ENCODE results near the gene CEBPG. TPM values are rescaled to one million over a fixed set of nuclear protein-coding genes. Genes with fewer than 3 reads are reported as not detected.

The CEBPG gene
- total and polyA plus RNA-seq, 9 of the 15 experiments (the other 6 are each of a cell fraction or from before 2014, with no cell fraction given), result 9.5 to 34.9 (median 30.9) TPM

DNA sequence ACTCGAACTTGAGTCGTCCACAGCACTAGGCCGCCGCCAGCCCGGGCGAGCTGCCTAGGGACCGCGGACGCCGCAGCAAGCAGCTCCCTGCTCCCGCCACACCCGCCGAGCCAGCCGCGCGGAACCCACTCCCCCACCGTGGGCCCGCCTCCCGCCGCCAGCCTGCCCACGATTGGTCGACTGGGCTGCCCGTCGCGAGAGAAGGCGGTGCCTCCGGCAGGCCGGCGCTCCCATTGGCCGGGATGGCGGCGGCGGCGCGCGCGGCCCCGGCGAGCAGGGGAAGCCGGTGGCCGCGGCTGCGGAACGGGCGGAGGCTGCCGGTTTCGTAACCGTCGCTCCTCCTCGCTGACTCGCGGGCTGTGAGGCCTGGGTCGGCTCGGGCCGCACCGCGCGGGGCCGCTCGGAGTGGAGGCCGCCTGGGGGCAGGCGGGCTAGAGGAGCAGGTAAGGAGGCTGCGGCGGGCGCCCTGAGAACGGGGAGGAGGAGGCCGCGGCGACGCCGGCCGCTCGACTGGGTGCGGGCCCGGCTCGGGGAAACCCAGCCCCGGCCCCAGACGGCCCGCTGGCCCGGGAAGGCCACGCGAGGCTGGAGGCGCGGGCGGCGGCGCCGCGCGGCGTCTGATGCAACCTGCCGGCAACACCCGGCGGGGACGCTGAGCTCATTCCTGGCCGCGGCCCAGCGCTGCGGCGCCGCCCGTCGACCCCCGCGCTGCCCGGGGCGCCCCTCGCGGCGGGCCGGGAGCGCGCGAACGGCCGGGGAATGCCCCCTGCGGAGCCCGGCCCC lies at the start of gene CEBPG (continued):
- TF ChIP-seq, protein P1, sequence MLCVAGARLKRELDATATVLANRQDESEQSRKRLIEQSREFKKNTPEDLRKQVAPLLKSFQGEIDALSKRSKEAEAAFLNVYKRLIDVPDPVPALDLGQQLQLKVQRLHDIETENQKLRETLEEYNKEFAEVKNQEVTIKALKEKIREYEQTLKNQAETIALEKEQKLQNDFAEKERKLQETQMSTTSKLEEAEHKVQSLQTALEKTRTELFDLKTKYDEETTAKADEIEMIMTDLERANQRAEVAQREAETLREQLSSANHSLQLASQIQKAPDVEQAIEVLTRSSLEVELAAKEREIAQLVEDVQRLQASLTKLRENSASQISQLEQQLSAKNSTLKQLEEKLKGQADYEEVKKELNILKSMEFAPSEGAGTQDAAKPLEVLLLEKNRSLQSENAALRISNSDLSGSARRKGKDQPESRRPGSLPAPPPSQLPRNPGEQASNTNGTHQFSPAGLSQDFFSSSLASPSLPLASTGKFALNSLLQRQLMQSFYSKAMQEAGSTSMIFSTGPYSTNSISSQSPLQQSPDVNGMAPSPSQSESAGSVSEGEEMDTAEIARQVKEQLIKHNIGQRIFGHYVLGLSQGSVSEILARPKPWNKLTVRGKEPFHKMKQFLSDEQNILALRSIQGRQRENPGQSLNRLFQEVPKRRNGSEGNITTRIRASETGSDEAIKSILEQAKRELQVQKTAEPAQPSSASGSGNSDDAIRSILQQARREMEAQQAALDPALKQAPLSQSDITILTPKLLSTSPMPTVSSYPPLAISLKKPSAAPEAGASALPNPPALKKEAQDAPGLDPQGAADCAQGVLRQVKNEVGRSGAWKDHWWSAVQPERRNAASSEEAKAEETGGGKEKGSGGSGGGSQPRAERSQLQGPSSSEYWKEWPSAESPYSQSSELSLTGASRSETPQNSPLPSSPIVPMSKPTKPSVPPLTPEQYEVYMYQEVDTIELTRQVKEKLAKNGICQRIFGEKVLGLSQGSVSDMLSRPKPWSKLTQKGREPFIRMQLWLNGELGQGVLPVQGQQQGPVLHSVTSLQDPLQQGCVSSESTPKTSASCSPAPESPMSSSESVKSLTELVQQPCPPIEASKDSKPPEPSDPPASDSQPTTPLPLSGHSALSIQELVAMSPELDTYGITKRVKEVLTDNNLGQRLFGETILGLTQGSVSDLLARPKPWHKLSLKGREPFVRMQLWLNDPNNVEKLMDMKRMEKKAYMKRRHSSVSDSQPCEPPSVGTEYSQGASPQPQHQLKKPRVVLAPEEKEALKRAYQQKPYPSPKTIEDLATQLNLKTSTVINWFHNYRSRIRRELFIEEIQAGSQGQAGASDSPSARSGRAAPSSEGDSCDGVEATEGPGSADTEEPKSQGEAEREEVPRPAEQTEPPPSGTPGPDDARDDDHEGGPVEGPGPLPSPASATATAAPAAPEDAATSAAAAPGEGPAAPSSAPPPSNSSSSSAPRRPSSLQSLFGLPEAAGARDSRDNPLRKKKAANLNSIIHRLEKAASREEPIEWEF (CRISPR knock-in tag; IDR thresholded peaks at IDR 0.05), result no peak
- TF ChIP-seq MCM5 (IDR thresholded peaks at IDR 0.05; ENCODE audit: low read depth) (no peak), ZNF174 (CRISPR knock-in tag; IDR thresholded peaks at IDR 0.05) (no peak), ASH1L (IDR thresholded peaks at IDR 0.05; ENCODE audit: borderline replicate concordance, low read depth, partially characterized antibody) (peak; percentile 57), NONO (IDR thresholded peaks at IDR 0.05; ENCODE audit: low read depth in 2 of 2, low read length in 1 of 2) (peak; percentile 25 to 89; a peak in 3 of 4 replicates), ZNF551 (CRISPR knock-in tag; IDR thresholded peaks at IDR 0.05) (no peak), SAFB (IDR thresholded peaks at IDR 0.05; ENCODE audit: borderline replicate concordance, low read depth, low read length) (peak; percentile 20; the same call in 1 of the 2 replicates), DMBX1 (CRISPR knock-in tag; IDR thresholded peaks at IDR 0.05; ENCODE audit: borderline replicate concordance) (peak; percentile 74; the same call in 1 of the 2 replicates), CBFB (CRISPR knock-in tag; IDR thresholded peaks at IDR 0.05) (no peak), BRF1 (IDR thresholded peaks at IDR 0.05; ENCODE audit: borderline replicate concordance, extremely low read depth, insufficient read length) (no peak), PKNOX1 (IDR thresholded peaks at IDR 0.05) (peak; percentile 98), TEAD4 (IDR thresholded peaks at IDR 0.05; ENCODE audit: low read length) (no peak), TEAD4 (CRISPR knock-in tag; IDR thresholded peaks at IDR 0.05; ENCODE audit: borderline replicate concordance) (no peak), SIN3B (IDR thresholded peaks at IDR 0.05; ENCODE audit: low read depth) (peak; percentile 54; the same call in 1 of the 2 replicates), ZNF316 (IDR thresholded peaks at IDR 0.05) (no peak), HMBOX1 (IDR thresholded peaks at IDR 0.05) (no peak), KLF13 (tag; IDR thresholded peaks at IDR 0.05; ENCODE audit: borderline replicate concordance, low read depth) (no peak), ZSCAN32 (CRISPR knock-in tag; IDR thresholded peaks at IDR 0.05) (peak; percentile 90), PHF20 (IDR thresholded peaks at IDR 0.05; ENCODE audit: partially characterized antibody) (no peak)
- TF ChIP-seq, protein P2, sequence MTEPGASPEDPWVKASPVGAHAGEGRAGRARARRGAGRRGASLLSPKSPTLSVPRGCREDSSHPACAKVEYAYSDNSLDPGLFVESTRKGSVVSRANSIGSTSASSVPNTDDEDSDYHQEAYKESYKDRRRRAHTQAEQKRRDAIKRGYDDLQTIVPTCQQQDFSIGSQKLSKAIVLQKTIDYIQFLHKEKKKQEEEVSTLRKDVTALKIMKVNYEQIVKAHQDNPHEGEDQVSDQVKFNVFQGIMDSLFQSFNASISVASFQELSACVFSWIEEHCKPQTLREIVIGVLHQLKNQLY (CRISPR knock-in tag; conservative IDR thresholded peaks at IDR 0.05), result no peak

Data from K562 (cell line).